OCI-LY7 (cell line): ENCODE results near the gene ANKH. TPM values are rescaled to one million over a fixed set of nuclear protein-coding genes. Genes with fewer than 3 reads are reported as not detected.

ENCODE experiments used
- BruUV-seq: library from RNA; stranded (reverse); fragments of 400-500 nt; replicated peaks from 2 replicates; lab custom pipeline; 2021; lab: Mats Ljungman, UMichigan
- CTCF ChIA-PET: fragments of 300-600 bp; sonication (Branson Sonifier 250); formaldehyde crosslinking; loops from one replicate; lab custom pipeline; 2022; ENCODE audit warnings: antibody characterized with exemption; ENCODE audit not compliant: unreplicated experiment; lab: Charles Lee
- POLR2A ChIA-PET: fragments of 300-600 bp; sonication (Branson Sonifier 250); formaldehyde crosslinking; loops from one replicate; lab custom pipeline; 2022; ENCODE audit warnings: antibody characterized with exemption; lab: Charles Lee
- DNase-seq: peaks from one replicate; pipeline ENCODE4 v3.0.0-alpha.2; 2015; ENCODE audit warnings: low spot score
- H2AFZ ChIP-seq: fragments of 200-600 bp; sonication (generic), shearing (Covaris generic); 2 replicates; pipeline ENCODE4 v1.6.1; 2014; ENCODE audit warnings: mild to moderate bottlenecking, antibody characterized with exemption, low read length, moderate library complexity
- H3K27ac ChIP-seq: fragments of 200-600 bp; sonication (generic); 2 replicates; pipeline ENCODE4 v1.5.1; 2014; ENCODE audit warnings: mixed run types, low read depth, mild to moderate bottlenecking, moderate library complexity, low read length, inconsistent platforms; ENCODE audit not compliant: poor library complexity, severe bottlenecking
- H3K36me3 ChIP-seq: fragments of 200-600 bp; sonication (generic); 2 replicates; pipeline ENCODE4 v1.6.1; 2014; ENCODE audit warnings: mild to moderate bottlenecking, antibody characterized with exemption, low read length, moderate library complexity, mixed read lengths; ENCODE audit not compliant: insufficient read depth
- H3K4me1 ChIP-seq: fragments of 200-600 bp; sonication (generic); 2 replicates; pipeline ENCODE4 v1.5.1; 2014; ENCODE audit warnings: mild to moderate bottlenecking, low read length; ENCODE audit not compliant: insufficient read depth, poor library complexity, severe bottlenecking
- H3K4me2 ChIP-seq: fragments of 200-600 bp; sonication (generic); 2 replicates; pipeline ENCODE4 v1.6.1; 2014; ENCODE audit warnings: mild to moderate bottlenecking, low read length
- H3K4me3 ChIP-seq: fragments of 200-600 bp; sonication (generic); 2 replicates; pipeline ENCODE4 v1.5.1; 2014; ENCODE audit warnings: mild to moderate bottlenecking, low read depth, low read length; ENCODE audit not compliant: poor library complexity, severe bottlenecking
- H3K79me2 ChIP-seq: fragments of 200-600 bp; sonication (generic); 2 replicates; pipeline ENCODE4 v1.6.1; 2016; ENCODE audit warnings: low read depth, mild to moderate bottlenecking, low read length, moderate library complexity, mixed read lengths; ENCODE audit not compliant: insufficient read depth
- H3K9me2 ChIP-seq: fragments of 200-600 bp; sonication (generic); 2 replicates; pipeline ENCODE4 v1.6.1; 2016; ENCODE audit warnings: mild to moderate bottlenecking, low read length, mixed read lengths; ENCODE audit not compliant: insufficient read depth
- H3K9me3 ChIP-seq: fragments of 200-600 bp; sonication (generic); 2 replicates; pipeline ENCODE4 v1.6.1; 2014; ENCODE audit warnings: mild to moderate bottlenecking, mixed run types, low read length, mixed read lengths
- H4K20me1 ChIP-seq: fragments of 200-600 bp; sonication (generic); 2 replicates; pipeline ENCODE4 v1.6.1; 2014; ENCODE audit warnings: mild to moderate bottlenecking, antibody characterized with exemption, low read length, moderate library complexity, mixed read lengths; ENCODE audit not compliant: insufficient read depth
- CTCF ChIP-seq: fragments of 200-600 bp; sonication (generic); conservative IDR thresholded peaks from 2 replicates; pipeline ENCODE4 v1.5.1; 2014; ENCODE audit warnings: mild to moderate bottlenecking, antibody characterized with exemption, low read length, moderate library complexity, mixed read lengths
- EZH2phosphoT487 ChIP-seq: fragments of 200-600 bp; sonication (generic); IDR thresholded peaks from 2 replicates; pipeline ENCODE4 v1.6.1; 2018; ENCODE audit warnings: low read depth, borderline replicate concordance, mild to moderate bottlenecking, mixed run types, antibody characterized with exemption, low read length, moderate library complexity, mixed read lengths
- intact Hi-C: fragments of 100-400 bp; cut with micrococcal nuclease; formaldehyde crosslinking; loops from one replicate; pipeline ENCODE4 v1.10.0; 2022; ENCODE audit not compliant: unreplicated experiment
- total RNA-seq, 2 experiments: library from RNA; depleted of rRNA in 1 of 2; stranded (reverse); fragments of >200 nt in 1 of 2; shearing (Covaris generic) in 1 of 2; gene quantifications; 2 replicates each; pipeline ENCODE4 v1.2.3, GENCODE V29; 2014 to 2022

ANKH gene
- total RNA-seq, 2 experiments from 2014 or later = 23.1 to 80.4 TPM

DNA sequence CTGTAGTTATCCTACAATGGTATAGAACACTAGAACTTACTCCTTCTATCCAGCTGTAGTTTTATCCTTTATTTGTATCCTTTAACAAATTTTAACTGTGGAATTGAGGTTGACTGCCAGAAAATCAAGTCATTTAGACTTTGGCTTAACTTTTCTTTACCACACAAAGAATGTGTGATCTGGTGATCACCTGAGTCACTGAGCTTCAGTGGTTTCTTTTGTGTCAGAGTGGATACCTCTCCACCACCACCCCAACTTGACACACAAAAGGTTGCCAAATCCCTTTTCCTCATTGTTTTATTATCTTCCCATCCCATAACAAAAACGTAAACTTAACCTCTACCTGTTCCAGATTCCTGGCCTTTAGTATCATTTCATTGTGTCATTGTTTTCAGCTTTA, 201.6 kb downstream of the ANKH start:
- Histone ChIP-seq H2AFZ (no peak overlapping the region), H3K9me2 (no peaks in the 10 kb centered on the region), H4K20me1 (peaks cover 54% of the 10 kb centered on the region), H3K4me2 (peak overlapping the region; percentile 97), H3K27ac (no peak overlapping the region), H3K4me3 (no peak overlapping the region), H3K36me3 (peaks cover 52% of the 10 kb centered on the region), H3K79me2 (peaks cover 100% of the 10 kb centered on the region), H3K4me1 (peaks cover 95% of the 10 kb centered on the region), H3K9me3 (no peaks in the 10 kb centered on the region)
- DNase-seq = no peak
- CTCF ChIA-PET = no interaction called here
- TF ChIP-seq CTCF (no peak), EZH2phosphoT487 (no peak)
- BruUV-seq = no TSS peak
- intact Hi-C loops = loop anchor here (5.0 to 10.0 kb wide), 3 partner anchors 448 to 1795 kb away; partner anchors contain the start of gene ZNF622
- POLR2A ChIA-PET = interaction anchor here (0.6 to 1.2 kb wide), 3 partner anchors 16 to 194 kb away, joined by 3 to 5 read pairs (median 3); no protein-coding TSS in a partner anchor

- BruUV-seq = no TSS peak
- no peaks in the 10 kb centered on the region for H3K9me3 ChIP-seq
- DNase-seq = no peak
- H3K27ac ChIP-seq = no peak overlapping the region
- ChIA-PET POLR2A (interaction anchor here (0.7 to 1.2 kb wide), 2 partner anchors 8 to 16 kb away, joined by 3 read pairs; no protein-coding TSS in a partner anchor), CTCF (interaction anchor here (0.8 kb wide), 1 partner anchor 15 kb away, joined by 3 read pairs; no protein-coding TSS in a partner anchor)
- H3K9me2 ChIP-seq = no peaks in the 10 kb centered on the region
- intact Hi-C loops = loop anchor here (5.0 to 10.0 kb wide), 3 partner anchors 447 to 1795 kb away; partner anchors contain the start of gene ZNF622
- H3K36me3 ChIP-seq = peaks cover 51% of the 10 kb centered on the region
- TF ChIP-seq CTCF = no peak
- no peak for TF ChIP-seq EZH2phosphoT487
- H4K20me1 ChIP-seq = peaks cover 54% of the 10 kb centered on the region
- peaks cover 89% of the 10 kb centered on the region for H3K4me1 ChIP-seq
- H3K4me3 ChIP-seq = peak overlapping the region; percentile 34
- H3K4me2 ChIP-seq = peak overlapping the region; percentile 97
- peaks cover 96% of the 10 kb centered on the region for H3K79me2 ChIP-seq
- H2AFZ ChIP-seq = no peak overlapping the region
These were observed 202.2 kb downstream of the ANKH start for GRCh38 chr5:14669415-14669814.

- H3K4me1 ChIP-seq = peaks cover 86% of the 10 kb centered on the region
- no peaks in the 10 kb centered on the region for H3K9me2 ChIP-seq
- no TSS peak for BruUV-seq
- no peak for TF ChIP-seq EZH2phosphoT487
- no peak for TF ChIP-seq CTCF
- no peaks in the 10 kb centered on the region for H3K9me3 ChIP-seq
- peak overlapping the region; percentile 34 for H3K4me3 ChIP-seq
- peak overlapping the region; percentile 97 for H3K4me2 ChIP-seq
- peaks cover 51% of the 10 kb centered on the region for H4K20me1 ChIP-seq
- peaks cover 91% of the 10 kb centered on the region for H3K79me2 ChIP-seq
- DNase-seq = no peak
- CTCF ChIA-PET = no interaction called here
- H3K36me3 ChIP-seq = peaks cover 39% of the 10 kb centered on the region
- no peak overlapping the region for H2AFZ ChIP-seq
- POLR2A ChIA-PET = interaction anchor here (0.7 to 2.6 kb wide), 5 partner anchors 7 to 100 kb away, joined by 3 to 9 read pairs (median 5); no protein-coding TSS in a partner anchor
- intact Hi-C loops = loop anchor here (5.0 to 10.0 kb wide), 3 partner anchors 446 to 1797 kb away; partner anchors contain the start of gene ZNF622
- no peak overlapping the region for H3K27ac ChIP-seq
These were observed 203.4 kb downstream of the ANKH start for GRCh38 chr5:14668181-14668591.
